H9 (cell line): ENCODE results near the gene SEMA4A. TPM values are rescaled to one million over a fixed set of nuclear protein-coding genes. Genes with fewer than 3 reads are reported as not detected.
A peak's percentile ranks its signal among the peaks of the same experiment; 100 is the strongest.

Experiments used
- DNase-seq: peaks from one replicate; pipeline ENCODE4 v3.0.0-alpha.2; 2017
- H2AFZ ChIP-seq: one replicate; pipeline ENCODE4 v1.6.1; 2013; ENCODE audit warnings: mild to moderate bottlenecking, low read length, control low read depth, moderate library complexity
- H2AK5ac ChIP-seq: 2 replicates; pipeline ENCODE4 v1.6.1; 2013; ENCODE audit warnings: low read length, control low read depth, mixed read lengths; ENCODE audit not compliant: insufficient read length
- H2BK120ac ChIP-seq: one replicate; pipeline ENCODE4 v1.6.1; 2013; ENCODE audit warnings: low read depth, mild to moderate bottlenecking, low read length, control low read depth, inconsistent platforms; ENCODE audit not compliant: poor library complexity, severe bottlenecking
- H2BK12ac ChIP-seq: 2 replicates; pipeline ENCODE4 v1.6.1; 2013; ENCODE audit warnings: low read length, control low read depth, mixed read lengths, low read depth; ENCODE audit not compliant: insufficient read length
- H2BK15ac ChIP-seq: 2 replicates; pipeline ENCODE4 v1.6.1; 2013; ENCODE audit warnings: low read depth, low read length, control low read depth
- H2BK20ac ChIP-seq: one replicate; pipeline ENCODE4 v1.6.1; 2013; ENCODE audit warnings: low read depth, mild to moderate bottlenecking, low read length, control low read depth, inconsistent platforms; ENCODE audit not compliant: poor library complexity, severe bottlenecking
- H2BK5ac ChIP-seq: 2 replicates; pipeline ENCODE4 v1.6.1; 2013; ENCODE audit warnings: low read length, control low read depth, mixed read lengths; ENCODE audit not compliant: insufficient read length
- H3K14ac ChIP-seq: 2 replicates; pipeline ENCODE4 v1.6.1; 2013; ENCODE audit warnings: low read length, control low read depth; ENCODE audit not compliant: insufficient read depth
- H3K18ac ChIP-seq: 2 replicates; pipeline ENCODE4 v1.6.1; 2013; ENCODE audit warnings: low read depth, mild to moderate bottlenecking, mixed read lengths, low read length, control low read depth; ENCODE audit not compliant: insufficient read length
- H3K23ac ChIP-seq: 2 replicates; pipeline ENCODE4 v1.6.1; 2013; ENCODE audit warnings: low read length, control low read depth, mixed read lengths, low read depth; ENCODE audit not compliant: insufficient read length
- H3K23me2 ChIP-seq: 2 replicates; pipeline ENCODE4 v1.6.1; 2013; ENCODE audit warnings: low read depth, mild to moderate bottlenecking, mixed read lengths, low read length, control low read depth; ENCODE audit not compliant: insufficient read length, poor library complexity, severe bottlenecking
- H3K27ac ChIP-seq: 2 replicates; pipeline ENCODE4 v1.5.1; 2013; ENCODE audit warnings: low read length, control low read depth, mixed read lengths, low read depth; ENCODE audit not compliant: insufficient read length
- H3K27me3 ChIP-seq: 2 replicates; pipeline ENCODE4 v1.6.1; 2013; ENCODE audit warnings: low read length, control low read depth, inconsistent platforms; ENCODE audit not compliant: insufficient read depth
- H3K4ac ChIP-seq: 2 replicates; pipeline ENCODE4 v1.6.1; 2013; ENCODE audit warnings: low read depth, mild to moderate bottlenecking, control low read depth, inconsistent platforms, low read length, moderate library complexity
- H3K4me1 ChIP-seq: 2 replicates; pipeline ENCODE4 v1.6.1; 2013; ENCODE audit warnings: low read length, control low read depth, inconsistent platforms; ENCODE audit not compliant: insufficient read depth
- H3K4me2 ChIP-seq: 2 replicates; pipeline ENCODE4 v1.6.1; 2013; ENCODE audit warnings: low read length, control low read depth, mixed read lengths; ENCODE audit not compliant: insufficient read length, insufficient read depth
- H3K56ac ChIP-seq: 2 replicates; pipeline ENCODE4 v1.6.1; 2013; ENCODE audit warnings: low read depth, mild to moderate bottlenecking, mixed read lengths, low read length, control low read depth; ENCODE audit not compliant: insufficient read length
- H3K79me1 ChIP-seq: 2 replicates; pipeline ENCODE4 v1.6.1; 2013; ENCODE audit warnings: low read depth, mild to moderate bottlenecking, moderate library complexity, low read length, control low read depth, inconsistent platforms; ENCODE audit not compliant: insufficient read depth, poor library complexity, severe bottlenecking
- H3K79me2 ChIP-seq: 2 replicates; pipeline ENCODE4 v1.6.1; 2013; ENCODE audit warnings: low read length, control low read depth, inconsistent platforms; ENCODE audit not compliant: insufficient read depth
- H3K9ac ChIP-seq: 2 replicates; pipeline ENCODE4 v1.6.1; 2013; ENCODE audit warnings: low read length, control low read depth, mixed read lengths; ENCODE audit not compliant: insufficient read length; ENCODE audit errors: extremely low read depth
- H3K9me3 ChIP-seq: one replicate; pipeline ENCODE4 v1.6.1; 2013; ENCODE audit warnings: low read depth, low read length, inconsistent platforms; ENCODE audit not compliant: control insufficient read depth
- H3T11ph ChIP-seq: one replicate; pipeline ENCODE4 v1.6.1; 2013; ENCODE audit warnings: mild to moderate bottlenecking, low read length, control low read depth, inconsistent platforms
- H4K20me1 ChIP-seq: one replicate; pipeline ENCODE4 v1.6.1; 2013; ENCODE audit not compliant: control insufficient read depth, insufficient read length, insufficient read depth
- H4K5ac ChIP-seq: 2 replicates; pipeline ENCODE4 v1.6.1; 2013; ENCODE audit warnings: low read depth, mild to moderate bottlenecking, mixed read lengths, low read length, control low read depth; ENCODE audit not compliant: insufficient read length
- H4K8ac ChIP-seq: replicated peaks from 2 replicates; pipeline ENCODE4 v1.6.1; 2013; ENCODE audit warnings: low read length, control low read depth, mixed read lengths, low read depth; ENCODE audit not compliant: insufficient read length
- H4K91ac ChIP-seq: 2 replicates; pipeline ENCODE4 v1.6.1; 2013; ENCODE audit warnings: low read depth, mild to moderate bottlenecking, moderate library complexity, mixed read lengths, low read length, control low read depth; ENCODE audit not compliant: insufficient read length
- H3K27ac Mint-ChIP-seq, 3 experiments: 2 replicates in 2 of 3; 3 replicates in 1 of 3; pipeline ENCODE4 v1.8.0; 2020 to 2021; ENCODE audit warnings: mixed read lengths in 3 of 3, mild to moderate bottlenecking in 1 of 3, moderate library complexity in 1 of 3
- H3K27me3 Mint-ChIP-seq: 2 replicates; pipeline ENCODE4 v1.8.0; 2021; ENCODE audit warnings: low read depth, mild to moderate bottlenecking, moderate library complexity, mixed read lengths
- H3K36me3 Mint-ChIP-seq, 3 experiments: 2 replicates in 2 of 3; 3 replicates in 1 of 3; pipeline ENCODE4 v1.8.0; 2020 to 2021; ENCODE audit warnings: low read depth in 3 of 3, mixed read lengths in 3 of 3; ENCODE audit not compliant: insufficient read depth in 1 of 3
- H3K4me1 Mint-ChIP-seq, 2 experiments: 2 replicates each; pipeline ENCODE4 v1.8.0; 2020; ENCODE audit warnings: mixed read lengths in 2 of 2
- H3K4me3 Mint-ChIP-seq, 2 experiments: 2 replicates in 1 of 2; 3 replicates in 1 of 2; pipeline ENCODE4 v1.8.0; 2020 to 2021; ENCODE audit warnings: mild to moderate bottlenecking in 2 of 2, mixed read lengths in 2 of 2, moderate library complexity in 1 of 2
- H3K9me3 Mint-ChIP-seq, 2 experiments: 2 replicates in 1 of 2; 3 replicates in 1 of 2; pipeline ENCODE4 v1.8.0; 2020; ENCODE audit warnings: mild to moderate bottlenecking in 2 of 2, mixed read lengths in 2 of 2, moderate library complexity in 1 of 2
- CTCF ChIP-seq: fragments of 200-600 bp; sonication (generic); conservative IDR thresholded peaks from 3 replicates; pipeline ENCODE4 v1.8.0; 2021; ENCODE audit warnings: antibody characterized with exemption, mild to moderate bottlenecking
- WGBS: extraction: QIAGEN DNeasy Blood & Tissue Kit; methylation state at CpG from one replicate; pipeline ENCODE4 v1.1.7; 2013; ENCODE audit warnings: missing lambda C conversion rate, low lambda C conversion rate, mixed read lengths; ENCODE audit not compliant: insufficient read length; ENCODE audit errors: extremely low coverage; 5-methylcytosine and 5-hydroxymethylcytosine counted together
- total RNA-seq: library from RNA; stranded (reverse); gene quantifications from 2 replicates; pipeline ENCODE4 v1.2.1, GENCODE V29; 2021

The SEMA4A gene
- total RNA-seq, 1 experiment from 2014 or later: 11.1 TPM

DNA sequence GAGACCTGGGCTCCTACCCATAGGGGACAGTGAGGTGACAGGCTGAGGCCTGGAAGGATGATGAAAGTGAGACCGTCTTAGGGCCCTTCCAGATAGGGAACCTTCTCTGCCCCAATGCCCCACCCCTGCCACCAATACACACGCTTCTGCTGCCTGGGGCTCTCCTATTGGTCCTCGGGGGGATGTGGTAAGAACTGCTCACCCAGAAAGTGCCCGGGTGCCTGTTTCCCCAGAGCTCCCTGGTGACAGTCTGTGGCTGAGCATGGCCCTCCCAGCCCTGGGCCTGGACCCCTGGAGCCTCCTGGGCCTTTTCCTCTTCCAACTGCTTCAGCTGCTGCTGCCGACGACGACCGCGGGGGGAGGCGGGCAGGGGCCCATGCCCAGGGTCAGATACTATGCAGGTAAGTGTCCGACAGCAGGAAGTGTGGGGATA is 948 bp downstream of the SEMA4A start:
- Mint-ChIP-seq H3K4me3 (no peak overlapping the region), H3K4me1 (peaks cover 50% of the 10 kb centered on the region in 2 experiments), H3K9me3 (no peaks in the 10 kb centered on the region), H3K27me3 (no peaks in the 10 kb centered on the region), H3K36me3 (peaks cover 0 to 14% (median 2%) of the 10 kb centered on the region in 3 experiments; a peak in 5 of 7 replicates), H3K27ac (peak overlapping the region; percentile 29 to 92 (median 47); a peak in 3 of 7 replicates)
- Histone ChIP-seq H3K4me2 (no peak overlapping the region), H3K23ac (no peak overlapping the region), H3K56ac (no peak overlapping the region), H4K5ac (no peak overlapping the region), H2BK5ac (no peak overlapping the region), H3K27me3 (no peaks in the 10 kb centered on the region), H3K14ac (no peak overlapping the region), H3K4me1 (peaks cover 14% of the 10 kb centered on the region), H2BK120ac (no peak overlapping the region), H2AK5ac (no peak overlapping the region), H2BK15ac (no peak overlapping the region), H2BK20ac (no peak overlapping the region), H4K20me1 (no peaks in the 10 kb centered on the region), H3K18ac (no peak overlapping the region), H3T11ph (no peak overlapping the region), H2BK12ac (no peak overlapping the region), H3K79me2 (no peaks in the 10 kb centered on the region), H4K91ac (no peak overlapping the region), H3K9ac (no peak overlapping the region), H3K27ac (no peak overlapping the region), H3K9me3 (no peaks in the 10 kb centered on the region), H3K4ac (no peak overlapping the region), H2AFZ (no peak overlapping the region), H4K8ac (no peak overlapping the region), H3K79me1 (no peaks in the 10 kb centered on the region), H3K23me2 (no peaks in the 10 kb centered on the region)
- WGBS: no CpG with 5 or more reads among the region's 11 CpGs
- no peak for DNase-seq
- TF ChIP-seq CTCF: no peak
